AG09309 (cell line): Measurements from ENCODE around the gene AFF3.
A peak's percentile ranks its signal among the peaks of the same experiment; 100 is the strongest.
"Not testable (repeated sequence)": the region's sequence is repeated elsewhere in the genome, so short reads cannot be mapped to it uniquely, and the experiment has no call there.

Experiments
- DNase-seq: peaks from one replicate; pipeline ENCODE4 v3.0.0-alpha.2; 2010; ENCODE audit warnings: low read depth
- H3K4me3 ChIP-seq: 2 replicates; pipeline ENCODE4 v1.5.1; 2011; ENCODE audit warnings: mild to moderate bottlenecking, low read depth, low read length, moderate library complexity; ENCODE audit not compliant: control insufficient read depth
- CTCF ChIP-seq: IDR thresholded peaks from 2 replicates; pipeline ENCODE4 v1.5.1; 2011; ENCODE audit warnings: mild to moderate bottlenecking, low read depth, low read length, inconsistent platforms; ENCODE audit not compliant: insufficient read depth, control insufficient read depth; ENCODE audit errors: missing control alignments

AFF3 gene

GRCh38 chr2:99735753-99736152 is 406.6 kb downstream of the AFF3 start:
- no peak for TF ChIP-seq CTCF
- no peak for DNase-seq
- H3K4me3 ChIP-seq = no peak overlapping the region

GRCh38 chr2:99735314-99735713 is 407.1 kb downstream of the AFF3 start:
- not testable (repeated sequence) for DNase-seq, H3K4me3 ChIP-seq

GRCh38 chr2:99734236-99734635 is 408.2 kb downstream of the AFF3 start:
- DNase-seq = no peak
- no peak for TF ChIP-seq CTCF
- no peak overlapping the region for H3K4me3 ChIP-seq

- no peak for TF ChIP-seq CTCF
- no peak overlapping the region for H3K4me3 ChIP-seq
- DNase-seq = peak; percentile 34
Observed at GRCh38 chr2:99729104-99730025, 413.0 kb downstream of the AFF3 start.

- no peak for TF ChIP-seq CTCF
Observed at GRCh38 chr2:99728166-99728565, 414.2 kb downstream of the AFF3 start.

GRCh38 chr2:99727199-99727598 is 415.2 kb downstream of the AFF3 start:
- no peak for DNase-seq
- H3K4me3 ChIP-seq = no peak overlapping the region
- no peak for TF ChIP-seq CTCF

More at GRCh38 chr2:99728166-99728565, 414.2 kb downstream of the AFF3 start:
- no peak overlapping the region for H3K4me3 ChIP-seq
- no peak for DNase-seq

- no peak for TF ChIP-seq CTCF
- DNase-seq = no peak
- no peak overlapping the region for H3K4me3 ChIP-seq
Observed at GRCh38 chr2:99726691-99727090, 415.7 kb downstream of the AFF3 start.
